ENCODE measurements around the gene GKAP1. TPM values are rescaled to one million over a fixed set of nuclear protein-coding genes. Genes with fewer than 3 reads are reported as not detected.

Gene GKAP1
- total RNA-seq, 4 donors from 2014 or later, result 4.9 to 44.1 (median 19.0) TPM

- Histone ChIP-seq H3K27me3 (no peaks in the 10 kb centered on the region), H3K36me3 (no peaks in the 10 kb centered on the region), H3K9me3 (no peaks in the 10 kb centered on the region), H3K4me1 (no peaks in the 10 kb centered on the region), H3K4me3 (no peak overlapping the region), H3K27ac (no peak overlapping the region)
- TF ChIP-seq CTCF (IDR thresholded peaks at IDR 0.05) (no peak), POLR2A (IDR thresholded peaks at IDR 0.05) (no peak)
- DNase-seq, result no peak
- intact Hi-C loops (cut with DNase I; ENCODE audit: low total_unique reads), result no loop called here
Measured at GRCh38 chr9:83775932-83776331, 41.6 kb downstream of the GKAP1 start.

- Histone ChIP-seq H3K27ac (no peak overlapping the region), H3K36me3 (no peaks in the 10 kb centered on the region), H3K4me3 (no peak overlapping the region), H3K9me3 (no peaks in the 10 kb centered on the region), H3K27me3 (no peaks in the 10 kb centered on the region), H3K4me1 (no peaks in the 10 kb centered on the region)
- intact Hi-C loops (cut with DNase I; ENCODE audit: low total_unique reads), result no loop called here
- DNase-seq, result no peak
- TF ChIP-seq POLR2A (IDR thresholded peaks at IDR 0.05), result no peak
- TF ChIP-seq CTCF (IDR thresholded peaks at IDR 0.05), result no peak
Measured at GRCh38 chr9:83772860-83773259, 44.7 kb downstream of the GKAP1 start.

GRCh38 chr9:83765376-83765775 is 52.2 kb downstream of the GKAP1 start:
- no peak overlapping the region for H3K4me3 ChIP-seq
- TF ChIP-seq POLR2A (IDR thresholded peaks at IDR 0.05) (no peak), CTCF (IDR thresholded peaks at IDR 0.05) (no peak)
- no peak for DNase-seq
- no peaks in the 10 kb centered on the region for H3K9me3 ChIP-seq
- H3K27me3 ChIP-seq, result no peaks in the 10 kb centered on the region
- H3K27ac ChIP-seq, result no peak overlapping the region
- intact Hi-C loops (cut with DNase I; ENCODE audit: low total_unique reads), result no loop called here
- no peaks in the 10 kb centered on the region for H3K4me1 ChIP-seq
- H3K36me3 ChIP-seq, result no peaks in the 10 kb centered on the region

- H3K4me3 ChIP-seq, result no peak overlapping the region
- DNase-seq, result no peak
- no peak overlapping the region for H3K27ac ChIP-seq
- no peak for TF ChIP-seq CTCF (IDR thresholded peaks at IDR 0.05)
- TF ChIP-seq POLR2A (IDR thresholded peaks at IDR 0.05), result no peak
- no peaks in the 10 kb centered on the region for H3K4me1 ChIP-seq
- intact Hi-C loops (cut with DNase I; ENCODE audit: low total_unique reads), result no loop called here
- H3K9me3 ChIP-seq, result no peaks in the 10 kb centered on the region
- no peaks in the 10 kb centered on the region for H3K27me3 ChIP-seq
- H3K36me3 ChIP-seq, result no peaks in the 10 kb centered on the region
Measured at GRCh38 chr9:83754383-83754977, 63.1 kb downstream of the GKAP1 start.

- no peak for DNase-seq
- Histone ChIP-seq H3K9me3 (no peaks in the 10 kb centered on the region), H3K27ac (no peak overlapping the region), H3K4me1 (no peaks in the 10 kb centered on the region), H3K4me3 (no peak overlapping the region), H3K27me3 (no peaks in the 10 kb centered on the region), H3K36me3 (no peaks in the 10 kb centered on the region)
- intact Hi-C loops (cut with DNase I; ENCODE audit: low total_unique reads), result no loop called here
- no peak for TF ChIP-seq POLR2A (IDR thresholded peaks at IDR 0.05)
- TF ChIP-seq CTCF (IDR thresholded peaks at IDR 0.05), result no peak
Measured at GRCh38 chr9:83749706-83750105, 67.9 kb downstream of the GKAP1 start.

Measured in uterus (tissue), 4 donors.